ENCODE measurements around the gene PKDREJ.

- TF ChIP-seq CTCF (conservative IDR thresholded peaks at IDR 0.05; ENCODE audit: low read depth in 2 of 2) = no peak
- TF ChIP-seq EZH2 (IDR thresholded peaks at IDR 0.05; ENCODE audit: low read depth, unreplicated experiment) = no peak
- no peak for TF ChIP-seq EZH2phosphoT487 (IDR thresholded peaks at IDR 0.05; ENCODE audit: unreplicated experiment)
- no peak for TF ChIP-seq POLR2AphosphoS5 (IDR thresholded peaks at IDR 0.05; ENCODE audit: low read depth)
- TF ChIP-seq CREB1 (CRISPR knock-in tag; IDR thresholded peaks at IDR 0.05; ENCODE audit: low read depth) = no peak
- TF ChIP-seq STAT1 (IDR thresholded peaks at IDR 0.05; ENCODE audit: unreplicated experiment) = no peak
- TF ChIP-seq JUNB (IDR thresholded peaks at IDR 0.05; ENCODE audit: unreplicated experiment) = no peak
- TF ChIP-seq NANOG (IDR thresholded peaks at IDR 0.05; ENCODE audit: borderline replicate concordance) = no peak
- no peak for TF ChIP-seq ETS1 (IDR thresholded peaks at IDR 0.05)
Measured at GRCh38 chr22:46297151-46297812, 34.1 kb upstream of the PKDREJ start.

Data from GM23338 (cell line).